ENCODE data around the gene RBM19. TPM values are rescaled to one million over a fixed set of nuclear protein-coding genes. Genes with fewer than 3 reads are reported as not detected.

RBM19 gene
- total and polyA plus RNA-seq, 9 donors = 11.6 to 44.0 (median 33.9) TPM

DNA sequence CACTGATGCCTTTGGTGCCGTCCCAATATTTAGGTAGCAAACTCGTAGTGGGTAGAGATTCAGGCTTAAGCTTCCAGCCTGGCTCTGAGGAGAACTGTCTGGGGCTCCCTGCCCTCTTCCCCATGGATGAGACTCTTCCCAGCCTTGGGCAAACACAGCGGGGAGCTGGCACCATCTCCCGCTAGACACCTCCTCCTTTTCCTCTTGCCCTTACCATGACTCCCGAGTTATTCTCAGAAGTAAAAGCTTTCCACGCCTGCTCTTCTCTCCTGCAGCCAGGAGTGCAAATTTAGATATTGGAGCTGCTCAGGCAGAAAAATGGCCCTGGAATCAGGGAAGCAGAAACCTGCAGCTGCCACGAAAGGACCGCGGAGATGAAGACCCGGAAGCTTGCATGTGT is 45.6 kb upstream of the RBM19 start:
- intact Hi-C loops (cut with DNase I) = no loop called here
- Histone ChIP-seq H3K4me1 (ENCODE audit: insufficient read depth) (no peaks in the 10 kb centered on the region), H3K9me3 (no peaks in the 10 kb centered on the region), H3K27ac (no peak overlapping the region), H3K4me3 (no peak overlapping the region), H3K36me3 (no peaks in the 10 kb centered on the region), H3K27me3 (no peaks in the 10 kb centered on the region)
- WGBS, 3 donors = 60 to 72% (median 65%) methylated on average over 10 of the region's 10 CpGs
- TF ChIP-seq EP300 (IDR thresholded peaks at IDR 0.05) (no peak), POLR2A (IDR thresholded peaks at IDR 0.05) (no peak), CTCF (IDR thresholded peaks at IDR 0.05) (no peak)
- DNase-seq = no peak

DNA sequence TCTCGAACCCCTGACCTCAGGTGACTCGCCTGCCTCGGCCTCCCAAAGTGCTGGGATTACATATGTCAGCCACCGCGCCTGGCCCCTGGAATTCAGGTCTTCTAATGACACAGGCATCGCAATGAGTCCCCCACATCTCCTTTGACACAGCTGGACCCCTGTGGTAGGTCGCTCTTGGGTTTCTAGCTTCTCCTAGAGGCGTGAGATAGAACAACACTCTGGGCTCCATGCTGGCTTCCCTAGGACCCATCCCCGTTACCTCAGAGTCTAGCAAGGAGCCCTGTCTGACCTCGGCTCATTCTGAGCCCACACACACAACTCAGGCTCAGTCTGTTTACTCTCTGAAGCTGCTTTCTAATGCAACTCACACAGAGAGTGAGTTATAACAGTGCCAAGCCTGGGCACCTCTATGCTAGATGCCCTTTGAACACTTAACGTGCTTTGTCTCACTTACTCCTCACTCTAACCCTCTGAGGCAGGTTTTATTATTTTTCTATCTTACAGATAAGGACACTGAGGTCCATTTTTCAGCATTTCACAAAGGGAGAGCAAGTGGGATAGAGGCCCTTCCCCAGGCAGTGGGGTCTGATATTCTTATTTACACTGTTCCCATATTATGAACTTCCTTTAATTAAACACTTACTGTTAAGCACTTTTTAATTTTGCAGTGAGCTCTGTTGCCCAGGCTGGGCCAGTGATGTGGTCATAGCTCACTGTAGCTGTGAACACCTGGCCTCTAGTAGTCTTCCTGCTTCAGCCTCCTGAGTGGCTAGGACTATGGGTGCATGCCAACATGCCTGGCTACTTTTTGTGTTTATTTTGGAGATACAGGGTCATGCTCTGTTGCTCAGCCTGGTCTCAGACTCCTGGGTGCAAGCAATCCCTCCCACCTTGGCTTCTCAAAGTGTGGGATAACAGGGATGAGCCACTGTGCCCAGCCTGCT is 40.6 kb upstream of the RBM19 start:
- WGBS, 3 donors = 63 to 69% (median 64%) methylated on average over 11 of the region's 11 CpGs
- DNase-seq = no peak
- Histone ChIP-seq H3K36me3 (no peaks in the 10 kb centered on the region), H3K4me1 (ENCODE audit: insufficient read depth) (no peaks in the 10 kb centered on the region), H3K4me3 (no peak overlapping the region), H3K27ac (no peak overlapping the region), H3K27me3 (no peaks in the 10 kb centered on the region), H3K9me3 (no peaks in the 10 kb centered on the region)
- intact Hi-C loops (cut with DNase I) = no loop called here
- TF ChIP-seq EP300 (IDR thresholded peaks at IDR 0.05) (no peak), CTCF (IDR thresholded peaks at IDR 0.05) (no peak), POLR2A (IDR thresholded peaks at IDR 0.05) (no peak)

GRCh38 chr12:114004402-114004801 is 38.3 kb upstream of the RBM19 start:
- Histone ChIP-seq H3K27ac (no peak overlapping the region), H3K36me3 (no peaks in the 10 kb centered on the region), H3K27me3 (no peaks in the 10 kb centered on the region), H3K4me3 (no peak overlapping the region), H3K4me1 (ENCODE audit: insufficient read depth) (no peaks in the 10 kb centered on the region), H3K9me3 (no peaks in the 10 kb centered on the region)
- no peak for TF ChIP-seq CTCF (IDR thresholded peaks at IDR 0.05)
- no peak for TF ChIP-seq EP300 (IDR thresholded peaks at IDR 0.05)
- no peak for TF ChIP-seq POLR2A (IDR thresholded peaks at IDR 0.05)
- WGBS, 3 donors = 79 to 83% (median 81%) methylated on average over 3 of the region's 3 CpGs
- no peak for DNase-seq
- intact Hi-C loops (cut with DNase I) = no loop called here

DNA sequence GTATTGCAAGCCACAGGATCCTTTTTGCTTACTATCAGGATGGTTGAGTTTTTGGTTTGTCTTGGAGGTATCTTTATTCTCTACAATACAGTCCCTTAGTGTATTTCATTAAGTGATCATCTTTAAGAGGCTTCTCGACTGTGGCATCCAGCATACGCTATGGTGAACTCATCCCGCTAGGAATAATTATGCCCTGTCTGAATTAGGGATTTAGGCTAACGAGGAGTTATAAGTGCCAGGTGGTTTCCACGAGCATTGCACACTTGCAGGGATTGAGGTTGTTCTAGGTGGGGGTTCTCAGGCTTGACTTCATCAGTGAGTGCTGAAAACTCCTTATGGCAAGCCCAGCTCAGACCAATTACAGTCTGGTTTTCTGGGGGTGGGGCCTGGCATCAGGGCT is 37.2 kb upstream of the RBM19 start:
- intact Hi-C loops (cut with DNase I) = no loop called here
- H3K36me3 ChIP-seq = no peaks in the 10 kb centered on the region
- TF ChIP-seq CTCF (IDR thresholded peaks at IDR 0.05) = no peak
- H3K4me1 ChIP-seq (ENCODE audit: insufficient read depth) = no peaks in the 10 kb centered on the region
- WGBS, 3 donors = 51 to 59% (median 59%) methylated on average over 5 of the region's 5 CpGs
- no peaks in the 10 kb centered on the region for H3K9me3 ChIP-seq
- no peaks in the 10 kb centered on the region for H3K27me3 ChIP-seq
- no peak overlapping the region for H3K4me3 ChIP-seq
- H3K27ac ChIP-seq = no peak overlapping the region
- no peak for DNase-seq
